DND-41 (cell line): ENCODE data around the gene DCLK2.
"Not testable (repeated sequence)": the region's sequence is repeated elsewhere in the genome, so short reads cannot be mapped to it uniquely, and the experiment has no call there.

ENCODE experiments used
- EZH2 ChIP-seq: IDR thresholded peaks from 3 replicates; pipeline ENCODE4 v1.6.1; 2012; ENCODE audit warnings: borderline replicate concordance, low read depth, mild to moderate bottlenecking, moderate library complexity, low read length, inconsistent platforms; ENCODE audit not compliant: severe bottlenecking
- TF ChIP-seq, protein P1 (sequence below): IDR thresholded peaks from 2 replicates; pipeline ENCODE4 v1.5.1; 2012; ENCODE audit warnings: borderline replicate concordance, low read length, moderate library complexity, mild to moderate bottlenecking; ENCODE audit not compliant: poor library complexity, severe bottlenecking; ENCODE audit errors: extremely low read depth

DNA sequence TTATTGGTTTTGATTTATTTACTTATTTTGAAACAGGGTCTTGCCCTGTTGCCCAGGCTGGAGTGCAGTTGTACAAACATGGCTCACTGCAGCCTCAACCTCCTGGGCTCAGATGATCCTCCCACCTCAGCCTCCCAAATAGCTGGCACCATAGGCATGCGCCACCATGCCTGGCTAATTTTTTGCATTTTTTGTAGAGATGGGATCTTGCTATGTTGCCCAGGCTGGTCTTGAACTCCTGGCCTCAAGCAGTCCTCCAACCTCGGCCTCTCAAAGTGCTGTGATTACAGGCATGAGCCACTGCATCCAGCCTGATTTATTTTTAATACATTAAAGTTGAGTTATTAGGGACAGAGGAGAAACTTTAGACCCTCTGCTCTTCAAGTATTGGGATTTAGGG is 83.8 kb downstream of the DCLK2 start:
- TF ChIP-seq, protein P1, sequence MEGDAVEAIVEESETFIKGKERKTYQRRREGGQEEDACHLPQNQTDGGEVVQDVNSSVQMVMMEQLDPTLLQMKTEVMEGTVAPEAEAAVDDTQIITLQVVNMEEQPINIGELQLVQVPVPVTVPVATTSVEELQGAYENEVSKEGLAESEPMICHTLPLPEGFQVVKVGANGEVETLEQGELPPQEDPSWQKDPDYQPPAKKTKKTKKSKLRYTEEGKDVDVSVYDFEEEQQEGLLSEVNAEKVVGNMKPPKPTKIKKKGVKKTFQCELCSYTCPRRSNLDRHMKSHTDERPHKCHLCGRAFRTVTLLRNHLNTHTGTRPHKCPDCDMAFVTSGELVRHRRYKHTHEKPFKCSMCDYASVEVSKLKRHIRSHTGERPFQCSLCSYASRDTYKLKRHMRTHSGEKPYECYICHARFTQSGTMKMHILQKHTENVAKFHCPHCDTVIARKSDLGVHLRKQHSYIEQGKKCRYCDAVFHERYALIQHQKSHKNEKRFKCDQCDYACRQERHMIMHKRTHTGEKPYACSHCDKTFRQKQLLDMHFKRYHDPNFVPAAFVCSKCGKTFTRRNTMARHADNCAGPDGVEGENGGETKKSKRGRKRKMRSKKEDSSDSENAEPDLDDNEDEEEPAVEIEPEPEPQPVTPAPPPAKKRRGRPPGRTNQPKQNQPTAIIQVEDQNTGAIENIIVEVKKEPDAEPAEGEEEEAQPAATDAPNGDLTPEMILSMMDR = not testable (repeated sequence)
- TF ChIP-seq EZH2 = not testable (repeated sequence)
